Fibroblast of lung (primary cell): Measurements from ENCODE around the gene IMMP2L. TPM values are rescaled to one million over a fixed set of nuclear protein-coding genes. Genes with fewer than 3 reads are reported as not detected.

ENCODE experiments used
- DNase-seq, 2 donors: peaks; one replicate each; pipeline versions ENCODE4 v3.0.0 to v3.0.0-alpha.2; 2010; ENCODE audit warnings: low read depth in 2 of 2
- H2AFZ ChIP-seq: 2 replicates; pipeline ENCODE4 v1.5.1; 2012; ENCODE audit warnings: low read length, control low read depth, inconsistent platforms
- H3K27ac ChIP-seq: 2 replicates; pipeline ENCODE4 v1.5.1; 2011; ENCODE audit warnings: low read length, control low read depth; ENCODE audit not compliant: insufficient read depth
- H3K27me3 ChIP-seq: 2 replicates; pipeline ENCODE4 v1.5.1; 2011; ENCODE audit warnings: mild to moderate bottlenecking, low read length; ENCODE audit not compliant: control insufficient read depth, insufficient read depth
- H3K36me3 ChIP-seq: 2 replicates; pipeline ENCODE4 v1.5.1; 2011; ENCODE audit warnings: low read length; ENCODE audit not compliant: control insufficient read depth, insufficient read depth
- H3K4me1 ChIP-seq: 2 replicates; pipeline ENCODE4 v1.5.1; 2011; ENCODE audit warnings: low read length; ENCODE audit not compliant: control insufficient read depth, insufficient read depth; ENCODE audit errors: extremely low read depth
- H3K4me2 ChIP-seq: 2 replicates; pipeline ENCODE4 v1.5.1; 2011; ENCODE audit warnings: low read length, control low read depth; ENCODE audit not compliant: insufficient read depth; ENCODE audit errors: extremely low read depth
- H3K4me3 ChIP-seq, 4 experiments: fragments of 200-600 bp in 1 of 4; sonication (generic) in 1 of 4; replicated peaks in 1 of 4; 2 replicates each; pipeline ENCODE4 v1.5.1; 2011 to 2016; ENCODE audit warnings: low read length in 4 of 4, low read depth in 3 of 4, mild to moderate bottlenecking in 3 of 4, control low read depth in 2 of 4, inconsistent platforms in 1 of 4, mixed read lengths in 1 of 4; ENCODE audit not compliant: insufficient read depth in 1 of 4; ENCODE audit errors: control extremely low read depth in 1 of 4
- H3K79me2 ChIP-seq: 2 replicates; pipeline ENCODE4 v1.5.1; 2012; ENCODE audit warnings: mild to moderate bottlenecking, low read length, inconsistent platforms; ENCODE audit not compliant: control insufficient read depth, insufficient read depth
- H3K9ac ChIP-seq: 2 replicates; pipeline ENCODE4 v1.5.1; 2011; ENCODE audit warnings: mild to moderate bottlenecking, low read length, control low read depth; ENCODE audit not compliant: insufficient read depth
- H3K9me3 ChIP-seq: 2 replicates; pipeline ENCODE4 v1.5.1; 2012; ENCODE audit warnings: low read depth, low read length; ENCODE audit not compliant: control insufficient read depth, insufficient read depth
- H4K20me1 ChIP-seq: 2 replicates; pipeline ENCODE4 v1.5.1; 2011; ENCODE audit warnings: low read length; ENCODE audit not compliant: control insufficient read depth, insufficient read depth; ENCODE audit errors: extremely low read depth
- EZH2 ChIP-seq: IDR thresholded peaks from 2 replicates; pipeline ENCODE4 v1.5.1; 2012; ENCODE audit warnings: low read length, control low read depth, mild to moderate bottlenecking; ENCODE audit errors: missing control alignments
- polyA plus RNA-seq, 2 donors: library from polyadenylated mRNA; depleted of rRNA in 1 of 2; stranded (reverse) in 1 of 2; unstranded in 1 of 2; fragments of >200 nt; gene quantifications; 2 replicates each; pipeline ENCODE4 v1.2.1, GENCODE V29; 2011 to 2012; ENCODE audit warnings: missing spikeins in 1 of 2
- total RNA-seq: library from RNA; depleted of rRNA; stranded (reverse); fragments of >200 nt; gene quantifications from 2 replicates; pipeline ENCODE4 v1.2.1, GENCODE V29; 2014
- TF ChIP-seq, protein P1 (sequence below), 2 donors: IDR thresholded peaks in 1 of 2; conservative IDR thresholded peaks in 1 of 2; 1 replicate in 1 of 2; 2 replicates in 1 of 2; pipeline ENCODE4 v1.5.1; 2011 to 2012; ENCODE audit warnings: low read length in 2 of 2, control low read depth in 1 of 2, inconsistent platforms in 1 of 2, low read depth in 1 of 2, mild to moderate bottlenecking in 1 of 2

The IMMP2L gene
- total and polyA plus RNA-seq, 2 donors (not counting 1 experiment from before 2014, with no cell fraction given) = 6.9 to 14.4 TPM

DNA sequence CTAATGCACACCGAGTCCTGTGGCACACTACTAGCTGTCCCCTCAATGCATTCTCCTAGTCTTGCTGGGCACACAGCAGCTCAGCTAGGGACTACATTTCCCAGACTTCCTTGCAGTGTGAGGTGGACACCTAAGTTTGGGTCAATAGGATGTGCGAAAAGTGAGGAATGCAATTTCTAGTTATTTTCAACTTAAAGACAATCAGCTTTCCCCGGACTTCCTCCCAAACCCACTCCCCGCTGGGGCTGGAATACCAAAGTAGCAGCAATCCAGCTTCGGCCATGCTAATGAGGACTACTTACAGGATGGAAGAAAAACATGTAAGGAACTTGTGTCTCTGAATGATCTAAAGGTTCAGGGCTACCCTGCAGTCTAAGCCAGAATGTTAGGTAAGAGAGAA lies 757.8 kb downstream of the IMMP2L start:
- H3K4me2 ChIP-seq = no peak overlapping the region
- TF ChIP-seq, protein P1, sequence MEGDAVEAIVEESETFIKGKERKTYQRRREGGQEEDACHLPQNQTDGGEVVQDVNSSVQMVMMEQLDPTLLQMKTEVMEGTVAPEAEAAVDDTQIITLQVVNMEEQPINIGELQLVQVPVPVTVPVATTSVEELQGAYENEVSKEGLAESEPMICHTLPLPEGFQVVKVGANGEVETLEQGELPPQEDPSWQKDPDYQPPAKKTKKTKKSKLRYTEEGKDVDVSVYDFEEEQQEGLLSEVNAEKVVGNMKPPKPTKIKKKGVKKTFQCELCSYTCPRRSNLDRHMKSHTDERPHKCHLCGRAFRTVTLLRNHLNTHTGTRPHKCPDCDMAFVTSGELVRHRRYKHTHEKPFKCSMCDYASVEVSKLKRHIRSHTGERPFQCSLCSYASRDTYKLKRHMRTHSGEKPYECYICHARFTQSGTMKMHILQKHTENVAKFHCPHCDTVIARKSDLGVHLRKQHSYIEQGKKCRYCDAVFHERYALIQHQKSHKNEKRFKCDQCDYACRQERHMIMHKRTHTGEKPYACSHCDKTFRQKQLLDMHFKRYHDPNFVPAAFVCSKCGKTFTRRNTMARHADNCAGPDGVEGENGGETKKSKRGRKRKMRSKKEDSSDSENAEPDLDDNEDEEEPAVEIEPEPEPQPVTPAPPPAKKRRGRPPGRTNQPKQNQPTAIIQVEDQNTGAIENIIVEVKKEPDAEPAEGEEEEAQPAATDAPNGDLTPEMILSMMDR (conservative IDR thresholded peaks at IDR 0.05 in 1 of 2, IDR thresholded peaks at IDR 0.05 in 1 of 2; ENCODE audit: low read depth in 1 of 2, low read length in 2 of 2) = no peak
- TF ChIP-seq EZH2 = no peak
- H3K4me3 ChIP-seq = no peak overlapping the region
- no peaks in the 10 kb centered on the region for H3K9me3 ChIP-seq
- no peak overlapping the region for H2AFZ ChIP-seq
- no peak overlapping the region for H3K27ac ChIP-seq
- no peak overlapping the region for H3K9ac ChIP-seq
- DNase-seq = no peak
- H4K20me1 ChIP-seq = no peaks in the 10 kb centered on the region
- no peaks in the 10 kb centered on the region for H3K4me1 ChIP-seq
- no peaks in the 10 kb centered on the region for H3K27me3 ChIP-seq
- H3K36me3 ChIP-seq = no peaks in the 10 kb centered on the region
- no peaks in the 10 kb centered on the region for H3K79me2 ChIP-seq

DNA sequence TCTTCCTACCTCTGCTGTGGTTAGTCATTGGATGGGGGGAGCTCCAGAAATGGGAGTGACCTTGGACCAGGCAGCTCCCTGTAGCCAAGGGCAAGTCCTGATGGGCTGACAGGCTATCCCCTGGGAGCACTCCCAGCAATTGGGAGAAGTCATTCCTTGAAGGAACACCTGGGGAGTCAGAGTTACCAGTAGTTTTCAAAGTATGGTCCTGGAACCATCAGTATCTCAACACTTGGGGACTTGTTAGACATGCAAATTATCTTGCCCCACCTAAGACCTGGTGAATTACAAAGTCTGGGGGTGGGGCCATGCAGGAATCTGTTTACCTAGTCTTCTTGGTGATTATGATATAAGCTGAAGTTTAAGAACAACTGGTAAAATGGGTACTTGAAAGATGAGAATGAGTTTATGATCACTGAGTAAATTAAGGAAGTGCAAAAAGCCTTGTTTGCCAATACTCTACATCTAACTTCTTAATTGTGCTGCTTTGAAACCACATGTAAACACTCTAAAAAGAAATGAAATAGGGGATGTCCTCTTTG lies 758.6 kb downstream of the IMMP2L start:
- H3K4me2 ChIP-seq = no peak overlapping the region
- H4K20me1 ChIP-seq = no peaks in the 10 kb centered on the region
- H2AFZ ChIP-seq = no peak overlapping the region
- H3K36me3 ChIP-seq = no peaks in the 10 kb centered on the region
- H3K9ac ChIP-seq = no peak overlapping the region
- DNase-seq = no peak
- H3K9me3 ChIP-seq = no peaks in the 10 kb centered on the region
- H3K4me3 ChIP-seq = no peak overlapping the region
- no peaks in the 10 kb centered on the region for H3K79me2 ChIP-seq
- no peaks in the 10 kb centered on the region for H3K4me1 ChIP-seq
- TF ChIP-seq, protein P1 (conservative IDR thresholded peaks at IDR 0.05 in 1 of 2, IDR thresholded peaks at IDR 0.05 in 1 of 2; ENCODE audit: low read depth in 1 of 2, low read length in 2 of 2) = no peak
- TF ChIP-seq EZH2 = no peak
- H3K27me3 ChIP-seq = no peaks in the 10 kb centered on the region
- H3K27ac ChIP-seq = no peak overlapping the region

DNA sequence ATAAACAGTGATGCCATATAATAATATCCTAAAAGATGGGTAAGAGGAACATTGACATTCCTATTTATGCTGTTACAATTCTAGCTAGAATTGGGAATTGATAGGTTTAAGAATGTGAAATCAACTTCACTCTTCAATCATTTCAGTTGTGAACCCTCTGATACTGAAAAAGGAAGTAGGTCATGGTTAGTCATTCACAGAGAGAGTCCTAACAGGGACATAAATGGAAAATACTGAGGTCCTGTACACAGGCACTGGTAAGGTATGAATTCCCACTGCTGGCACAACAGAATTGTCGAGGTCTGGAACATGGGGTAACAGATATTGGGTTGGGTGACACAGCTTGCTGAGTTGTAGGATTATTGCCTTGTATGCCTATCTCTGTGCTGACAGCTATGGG lies 760.8 kb downstream of the IMMP2L start:
- no peaks in the 10 kb centered on the region for H3K36me3 ChIP-seq
- H3K9ac ChIP-seq = no peak overlapping the region
- H4K20me1 ChIP-seq = no peaks in the 10 kb centered on the region
- H2AFZ ChIP-seq = no peak overlapping the region
- DNase-seq = no peak
- no peak overlapping the region for H3K27ac ChIP-seq
- H3K9me3 ChIP-seq = no peaks in the 10 kb centered on the region
- H3K4me3 ChIP-seq = no peak overlapping the region
- H3K4me2 ChIP-seq = no peak overlapping the region
- H3K27me3 ChIP-seq = no peaks in the 10 kb centered on the region
- TF ChIP-seq EZH2 = no peak
- TF ChIP-seq, protein P1 (conservative IDR thresholded peaks at IDR 0.05 in 1 of 2, IDR thresholded peaks at IDR 0.05 in 1 of 2; ENCODE audit: low read depth in 1 of 2, low read length in 2 of 2) = no peak
- no peaks in the 10 kb centered on the region for H3K4me1 ChIP-seq
- H3K79me2 ChIP-seq = no peaks in the 10 kb centered on the region
